ENCODE data around the gene MSMB. TPM values are rescaled to one million over a fixed set of nuclear protein-coding genes. Genes with fewer than 3 reads are reported as not detected.

MSMB gene
- total RNA-seq, 1 experiment from 2014 or later, result 2.4 TPM

GRCh38 chr10:46070749-46071148 is 24.7 kb upstream of the MSMB start:
- CTCF ChIA-PET, result no interaction called here
- H3K27ac Mint-ChIP-seq (ENCODE audit: unreplicated experiment), result no peak overlapping the region
- peaks cover 36% of the 10 kb centered on the region for H3K27me3 Mint-ChIP-seq (ENCODE audit: unreplicated experiment)
- TF ChIP-seq, protein P1, sequence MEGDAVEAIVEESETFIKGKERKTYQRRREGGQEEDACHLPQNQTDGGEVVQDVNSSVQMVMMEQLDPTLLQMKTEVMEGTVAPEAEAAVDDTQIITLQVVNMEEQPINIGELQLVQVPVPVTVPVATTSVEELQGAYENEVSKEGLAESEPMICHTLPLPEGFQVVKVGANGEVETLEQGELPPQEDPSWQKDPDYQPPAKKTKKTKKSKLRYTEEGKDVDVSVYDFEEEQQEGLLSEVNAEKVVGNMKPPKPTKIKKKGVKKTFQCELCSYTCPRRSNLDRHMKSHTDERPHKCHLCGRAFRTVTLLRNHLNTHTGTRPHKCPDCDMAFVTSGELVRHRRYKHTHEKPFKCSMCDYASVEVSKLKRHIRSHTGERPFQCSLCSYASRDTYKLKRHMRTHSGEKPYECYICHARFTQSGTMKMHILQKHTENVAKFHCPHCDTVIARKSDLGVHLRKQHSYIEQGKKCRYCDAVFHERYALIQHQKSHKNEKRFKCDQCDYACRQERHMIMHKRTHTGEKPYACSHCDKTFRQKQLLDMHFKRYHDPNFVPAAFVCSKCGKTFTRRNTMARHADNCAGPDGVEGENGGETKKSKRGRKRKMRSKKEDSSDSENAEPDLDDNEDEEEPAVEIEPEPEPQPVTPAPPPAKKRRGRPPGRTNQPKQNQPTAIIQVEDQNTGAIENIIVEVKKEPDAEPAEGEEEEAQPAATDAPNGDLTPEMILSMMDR (IDR thresholded peaks at IDR 0.05; ENCODE audit: unreplicated experiment), result no peak
- no peaks in the 10 kb centered on the region for H3K9me3 Mint-ChIP-seq (ENCODE audit: low read depth, unreplicated experiment)
- H3K4me1 Mint-ChIP-seq (ENCODE audit: low read depth, unreplicated experiment), result no peaks in the 10 kb centered on the region
- H3K4me3 Mint-ChIP-seq (ENCODE audit: low read depth, unreplicated experiment), result no peak overlapping the region
- no TSS peak for BruUV-seq (replicated peaks)
- no peak for DNase-seq
- no peaks in the 10 kb centered on the region for H3K36me3 Mint-ChIP-seq (ENCODE audit: insufficient read depth, unreplicated experiment)
- intact Hi-C loops (cut with micrococcal nuclease; ENCODE audit: unreplicated experiment), result no loop called here

DNA sequence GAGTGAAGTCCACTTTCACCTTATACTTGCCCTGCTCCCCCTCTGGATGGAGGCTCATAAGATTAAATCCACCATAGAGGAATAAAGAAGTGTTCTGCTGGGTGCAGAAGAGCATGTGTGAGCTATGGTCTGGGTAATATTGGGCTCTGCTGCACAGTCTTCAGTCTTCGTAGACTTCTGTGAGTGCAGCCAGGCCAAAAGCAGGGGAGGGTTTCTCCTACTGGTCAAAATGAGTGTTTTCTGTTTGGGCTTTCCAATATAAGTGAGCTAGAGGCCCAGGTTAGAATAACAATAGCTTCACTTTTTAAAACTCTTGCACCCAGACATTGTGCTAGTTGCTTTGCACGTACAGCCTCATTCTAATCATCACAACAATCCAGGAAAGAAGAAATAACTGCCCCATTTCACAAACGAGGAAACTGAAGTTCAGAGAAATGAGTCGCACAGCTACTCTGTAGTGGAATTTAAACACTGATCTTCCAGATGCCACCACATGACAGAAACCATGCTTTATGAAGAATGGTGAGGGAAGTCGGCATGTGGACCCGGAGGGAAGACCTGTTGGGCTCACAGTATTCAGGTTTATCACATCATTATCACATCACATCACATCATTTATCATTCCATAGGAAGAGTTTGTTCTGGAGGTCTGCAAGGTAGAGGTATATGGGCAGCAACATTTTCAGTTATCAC is 23.8 kb upstream of the MSMB start:
- Mint-ChIP-seq H3K27ac (ENCODE audit: unreplicated experiment) (no peak overlapping the region), H3K9me3 (ENCODE audit: low read depth, unreplicated experiment) (no peaks in the 10 kb centered on the region), H3K4me1 (ENCODE audit: low read depth, unreplicated experiment) (no peaks in the 10 kb centered on the region), H3K27me3 (ENCODE audit: unreplicated experiment) (peaks cover 36% of the 10 kb centered on the region), H3K36me3 (ENCODE audit: insufficient read depth, unreplicated experiment) (no peaks in the 10 kb centered on the region), H3K4me3 (ENCODE audit: low read depth, unreplicated experiment) (no peak overlapping the region)
- intact Hi-C loops (cut with micrococcal nuclease; ENCODE audit: unreplicated experiment), result no loop called here
- no peak for DNase-seq
- CTCF ChIA-PET, result no interaction called here
- TF ChIP-seq, protein P1 (IDR thresholded peaks at IDR 0.05; ENCODE audit: unreplicated experiment), result no peak
- BruUV-seq (replicated peaks), result no TSS peak

- H3K27me3 Mint-ChIP-seq (ENCODE audit: unreplicated experiment), result peaks cover 36% of the 10 kb centered on the region
- H3K27ac Mint-ChIP-seq (ENCODE audit: unreplicated experiment), result no peak overlapping the region
- H3K4me3 Mint-ChIP-seq (ENCODE audit: low read depth, unreplicated experiment), result no peak overlapping the region
- CTCF ChIA-PET, result no interaction called here
- DNase-seq, result no peak
- TF ChIP-seq, protein P1 (IDR thresholded peaks at IDR 0.05; ENCODE audit: unreplicated experiment), result no peak
- BruUV-seq (replicated peaks), result no TSS peak
- H3K9me3 Mint-ChIP-seq (ENCODE audit: low read depth, unreplicated experiment), result no peaks in the 10 kb centered on the region
- no peaks in the 10 kb centered on the region for H3K4me1 Mint-ChIP-seq (ENCODE audit: low read depth, unreplicated experiment)
- intact Hi-C loops (cut with micrococcal nuclease; ENCODE audit: unreplicated experiment), result no loop called here
- H3K36me3 Mint-ChIP-seq (ENCODE audit: insufficient read depth, unreplicated experiment), result no peaks in the 10 kb centered on the region
Observed at GRCh38 chr10:46068905-46069304, 22.8 kb upstream of the MSMB start.

DNA sequence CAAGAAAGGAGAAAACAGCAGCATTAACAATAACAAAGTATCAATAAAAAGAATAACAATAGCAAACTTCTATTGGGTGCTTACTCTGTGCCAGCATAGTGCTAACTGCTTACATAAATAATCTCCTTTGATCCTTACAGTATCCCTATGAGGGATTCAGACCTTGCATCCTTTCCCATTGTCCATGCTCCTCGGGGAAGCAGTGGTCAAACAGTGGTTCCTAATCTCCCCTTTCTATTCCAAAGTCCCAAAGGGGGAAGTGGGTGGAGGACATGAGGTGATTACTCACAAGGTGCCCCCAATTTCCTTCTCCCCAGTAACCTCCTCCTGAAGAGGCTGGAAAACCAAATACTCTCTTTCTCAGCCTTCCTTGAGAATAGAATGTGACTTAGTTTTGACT is 22.0 kb upstream of the MSMB start:
- Mint-ChIP-seq H3K4me3 (ENCODE audit: low read depth, unreplicated experiment) (no peak overlapping the region), H3K27ac (ENCODE audit: unreplicated experiment) (no peak overlapping the region), H3K36me3 (ENCODE audit: insufficient read depth, unreplicated experiment) (no peaks in the 10 kb centered on the region), H3K9me3 (ENCODE audit: low read depth, unreplicated experiment) (no peaks in the 10 kb centered on the region), H3K27me3 (ENCODE audit: unreplicated experiment) (peaks cover 36% of the 10 kb centered on the region), H3K4me1 (ENCODE audit: low read depth, unreplicated experiment) (no peaks in the 10 kb centered on the region)
- BruUV-seq (replicated peaks), result no TSS peak
- intact Hi-C loops (cut with micrococcal nuclease; ENCODE audit: unreplicated experiment), result no loop called here
- DNase-seq, result no peak
- TF ChIP-seq, protein P1 (IDR thresholded peaks at IDR 0.05; ENCODE audit: unreplicated experiment), result no peak
- CTCF ChIA-PET, result no interaction called here

Measured in Calu3 (cell line).